ENCODE data around the gene MOSPD2. TPM values are rescaled to one million over a fixed set of nuclear protein-coding genes. Genes with fewer than 3 reads are reported as not detected.

MOSPD2 gene
- total RNA-seq, 2 experiments from 2014 or later: 11.6 to 14.4 TPM

GRCh38 chrX:14963447-14964236 lies 90.4 kb downstream of the MOSPD2 start:
- no peak for DNase-seq
- no peak for ATAC-seq (ENCODE audit: low read depth)
- Mint-ChIP-seq H3K4me1 (no peaks in the 10 kb centered on the region), H3K27ac (no peak overlapping the region), H3K9me3 (no peaks in the 10 kb centered on the region), H3K36me3 (no peaks in the 10 kb centered on the region), H3K27me3 (no peaks in the 10 kb centered on the region), H3K4me3 (no peak overlapping the region)
- POLR2A ChIA-PET: no interaction called here

- H3K27ac Mint-ChIP-seq: no peak overlapping the region
- POLR2A ChIA-PET: no interaction called here
- no peaks in the 10 kb centered on the region for H3K4me1 Mint-ChIP-seq
- ATAC-seq (ENCODE audit: low read depth) (no peak), DNase-seq (no peak)
- H3K27me3 Mint-ChIP-seq: no peaks in the 10 kb centered on the region
- no peaks in the 10 kb centered on the region for H3K9me3 Mint-ChIP-seq
- H3K36me3 Mint-ChIP-seq: no peaks in the 10 kb centered on the region
- H3K4me3 Mint-ChIP-seq: no peak overlapping the region
These were observed 91.3 kb downstream of the MOSPD2 start for GRCh38 chrX:14964500-14964899.

Other genes starting within 250 kb of the MOSPD2 start
- gene FANCB, start 352 bp upstream of the MOSPD2 start, total RNA-seq: 10 to 100 TPM in 1 of 2 experiments, 1 to 10 TPM in 1; 9.9 to 12.0 TPM

Measured in activated naive CD8-positive, alpha-beta T cell treated with anti-CD3 and anti-CD28 coated beads, Interleukin-2, amount 10 ng/mL, durations not matched to agents 7 days and 5 days (primary cell).